ENCODE measurements around the gene POLD4. TPM values are rescaled to one million over a fixed set of nuclear protein-coding genes. Genes with fewer than 3 reads are reported as not detected.

The POLD4 gene
- total and polyA plus RNA-seq, 2 of the 13 experiments (the other 11 are each of a cell fraction or from before 2014, with no cell fraction given) = 10.5 to 27.4 TPM

DNA sequence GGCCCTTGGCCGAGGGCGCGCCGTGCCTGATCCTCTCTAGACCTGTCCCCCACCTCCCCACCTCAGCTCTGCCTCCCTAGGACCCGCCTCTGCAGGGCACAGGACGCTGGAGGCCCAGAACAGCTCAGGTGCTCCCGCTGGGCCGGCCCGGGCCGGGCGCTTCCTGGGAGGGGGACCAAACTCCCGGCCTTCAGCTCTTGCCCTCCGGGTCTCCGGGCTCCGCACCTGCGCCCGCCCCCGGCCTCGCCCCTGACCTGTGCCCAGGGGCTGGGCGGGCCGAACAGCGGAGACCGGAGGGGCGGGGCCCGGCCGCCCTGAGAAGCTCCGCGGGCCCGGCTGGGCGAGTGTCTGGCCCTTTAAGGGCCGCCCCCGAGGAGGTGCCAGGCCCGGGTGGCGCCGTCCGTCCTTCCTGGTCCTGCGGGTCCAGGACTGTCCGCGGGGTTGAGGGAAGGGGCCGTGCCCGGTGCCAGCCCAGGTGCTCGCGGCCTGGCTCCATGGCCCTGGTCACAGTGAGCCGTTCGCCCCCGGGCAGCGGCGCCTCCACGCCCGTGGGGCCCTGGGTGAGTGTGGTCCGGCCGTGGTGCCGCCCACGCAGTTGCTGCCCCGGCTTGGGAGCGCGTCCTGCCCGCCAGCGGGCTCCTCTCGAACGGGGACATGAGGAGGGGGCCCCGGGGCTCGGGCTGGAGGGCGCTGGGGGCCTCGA is 50.1 kb downstream of the POLD4 start, which contains the start of gene SSH3 (continued):
- TF ChIP-seq FOSL1 (CRISPR knock-in tag; IDR thresholded peaks at IDR 0.05; ENCODE audit: borderline replicate concordance) (peak; percentile 26; the same call in 1 of the 2 replicates), RARG (CRISPR knock-in tag; IDR thresholded peaks at IDR 0.05; ENCODE audit: low read depth) (no peak), SP2 (CRISPR knock-in tag; IDR thresholded peaks at IDR 0.05) (no peak), ZNF441 (CRISPR knock-in tag; IDR thresholded peaks at IDR 0.05; ENCODE audit: borderline replicate concordance) (no peak), MTF1 (CRISPR knock-in tag; IDR thresholded peaks at IDR 0.05) (peak; percentile 1; the same call in 1 of the 2 replicates), ZNF468 (CRISPR knock-in tag; IDR thresholded peaks at IDR 0.05) (0 out of 2 replicates have a peak, but pooled peaks have one; percentile 18)
- TF ChIP-seq, protein P1, sequence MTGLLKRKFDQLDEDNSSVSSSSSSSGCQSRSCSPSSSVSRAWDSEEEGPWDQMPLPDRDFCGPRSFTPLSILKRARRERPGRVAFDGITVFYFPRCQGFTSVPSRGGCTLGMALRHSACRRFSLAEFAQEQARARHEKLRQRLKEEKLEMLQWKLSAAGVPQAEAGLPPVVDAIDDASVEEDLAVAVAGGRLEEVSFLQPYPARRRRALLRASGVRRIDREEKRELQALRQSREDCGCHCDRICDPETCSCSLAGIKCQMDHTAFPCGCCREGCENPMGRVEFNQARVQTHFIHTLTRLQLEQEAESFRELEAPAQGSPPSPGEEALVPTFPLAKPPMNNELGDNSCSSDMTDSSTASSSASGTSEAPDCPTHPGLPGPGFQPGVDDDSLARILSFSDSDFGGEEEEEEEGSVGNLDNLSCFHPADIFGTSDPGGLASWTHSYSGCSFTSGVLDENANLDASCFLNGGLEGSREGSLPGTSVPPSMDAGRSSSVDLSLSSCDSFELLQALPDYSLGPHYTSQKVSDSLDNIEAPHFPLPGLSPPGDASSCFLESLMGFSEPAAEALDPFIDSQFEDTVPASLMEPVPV (CRISPR knock-in tag; IDR thresholded peaks at IDR 0.05) = no peak
- TF ChIP-seq, protein P2, sequence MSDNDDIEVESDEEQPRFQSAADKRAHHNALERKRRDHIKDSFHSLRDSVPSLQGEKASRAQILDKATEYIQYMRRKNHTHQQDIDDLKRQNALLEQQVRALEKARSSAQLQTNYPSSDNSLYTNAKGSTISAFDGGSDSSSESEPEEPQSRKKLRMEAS (IDR thresholded peaks at IDR 0.05) = peak; percentile 43
- TF ChIP-seq, protein P3, sequence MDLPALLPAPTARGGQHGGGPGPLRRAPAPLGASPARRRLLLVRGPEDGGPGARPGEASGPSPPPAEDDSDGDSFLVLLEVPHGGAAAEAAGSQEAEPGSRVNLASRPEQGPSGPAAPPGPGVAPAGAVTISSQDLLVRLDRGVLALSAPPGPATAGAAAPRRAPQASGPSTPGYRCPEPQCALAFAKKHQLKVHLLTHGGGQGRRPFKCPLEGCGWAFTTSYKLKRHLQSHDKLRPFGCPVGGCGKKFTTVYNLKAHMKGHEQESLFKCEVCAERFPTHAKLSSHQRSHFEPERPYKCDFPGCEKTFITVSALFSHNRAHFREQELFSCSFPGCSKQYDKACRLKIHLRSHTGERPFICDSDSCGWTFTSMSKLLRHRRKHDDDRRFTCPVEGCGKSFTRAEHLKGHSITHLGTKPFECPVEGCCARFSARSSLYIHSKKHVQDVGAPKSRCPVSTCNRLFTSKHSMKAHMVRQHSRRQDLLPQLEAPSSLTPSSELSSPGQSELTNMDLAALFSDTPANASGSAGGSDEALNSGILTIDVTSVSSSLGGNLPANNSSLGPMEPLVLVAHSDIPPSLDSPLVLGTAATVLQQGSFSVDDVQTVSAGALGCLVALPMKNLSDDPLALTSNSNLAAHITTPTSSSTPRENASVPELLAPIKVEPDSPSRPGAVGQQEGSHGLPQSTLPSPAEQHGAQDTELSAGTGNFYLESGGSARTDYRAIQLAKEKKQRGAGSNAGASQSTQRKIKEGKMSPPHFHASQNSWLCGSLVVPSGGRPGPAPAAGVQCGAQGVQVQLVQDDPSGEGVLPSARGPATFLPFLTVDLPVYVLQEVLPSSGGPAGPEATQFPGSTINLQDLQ (CRISPR knock-in tag; IDR thresholded peaks at IDR 0.05) = peak; percentile 56; the same call in 1 of the 2 replicates
- TF ChIP-seq, protein P4, sequence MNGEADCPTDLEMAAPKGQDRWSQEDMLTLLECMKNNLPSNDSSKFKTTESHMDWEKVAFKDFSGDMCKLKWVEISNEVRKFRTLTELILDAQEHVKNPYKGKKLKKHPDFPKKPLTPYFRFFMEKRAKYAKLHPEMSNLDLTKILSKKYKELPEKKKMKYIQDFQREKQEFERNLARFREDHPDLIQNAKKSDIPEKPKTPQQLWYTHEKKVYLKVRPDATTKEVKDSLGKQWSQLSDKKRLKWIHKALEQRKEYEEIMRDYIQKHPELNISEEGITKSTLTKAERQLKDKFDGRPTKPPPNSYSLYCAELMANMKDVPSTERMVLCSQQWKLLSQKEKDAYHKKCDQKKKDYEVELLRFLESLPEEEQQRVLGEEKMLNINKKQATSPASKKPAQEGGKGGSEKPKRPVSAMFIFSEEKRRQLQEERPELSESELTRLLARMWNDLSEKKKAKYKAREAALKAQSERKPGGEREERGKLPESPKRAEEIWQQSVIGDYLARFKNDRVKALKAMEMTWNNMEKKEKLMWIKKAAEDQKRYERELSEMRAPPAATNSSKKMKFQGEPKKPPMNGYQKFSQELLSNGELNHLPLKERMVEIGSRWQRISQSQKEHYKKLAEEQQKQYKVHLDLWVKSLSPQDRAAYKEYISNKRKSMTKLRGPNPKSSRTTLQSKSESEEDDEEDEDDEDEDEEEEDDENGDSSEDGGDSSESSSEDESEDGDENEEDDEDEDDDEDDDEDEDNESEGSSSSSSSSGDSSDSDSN (CRISPR knock-in tag; IDR thresholded peaks at IDR 0.05) = peak; percentile 50; the same call in 1 of the 2 replicates
- TF ChIP-seq, protein P5, sequence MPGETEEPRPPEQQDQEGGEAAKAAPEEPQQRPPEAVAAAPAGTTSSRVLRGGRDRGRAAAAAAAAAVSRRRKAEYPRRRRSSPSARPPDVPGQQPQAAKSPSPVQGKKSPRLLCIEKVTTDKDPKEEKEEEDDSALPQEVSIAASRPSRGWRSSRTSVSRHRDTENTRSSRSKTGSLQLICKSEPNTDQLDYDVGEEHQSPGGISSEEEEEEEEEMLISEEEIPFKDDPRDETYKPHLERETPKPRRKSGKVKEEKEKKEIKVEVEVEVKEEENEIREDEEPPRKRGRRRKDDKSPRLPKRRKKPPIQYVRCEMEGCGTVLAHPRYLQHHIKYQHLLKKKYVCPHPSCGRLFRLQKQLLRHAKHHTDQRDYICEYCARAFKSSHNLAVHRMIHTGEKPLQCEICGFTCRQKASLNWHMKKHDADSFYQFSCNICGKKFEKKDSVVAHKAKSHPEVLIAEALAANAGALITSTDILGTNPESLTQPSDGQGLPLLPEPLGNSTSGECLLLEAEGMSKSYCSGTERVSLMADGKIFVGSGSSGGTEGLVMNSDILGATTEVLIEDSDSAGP (CRISPR knock-in tag; IDR thresholded peaks at IDR 0.05; ENCODE audit: borderline replicate concordance) = peak; percentile 100
- TF ChIP-seq, protein P6, sequence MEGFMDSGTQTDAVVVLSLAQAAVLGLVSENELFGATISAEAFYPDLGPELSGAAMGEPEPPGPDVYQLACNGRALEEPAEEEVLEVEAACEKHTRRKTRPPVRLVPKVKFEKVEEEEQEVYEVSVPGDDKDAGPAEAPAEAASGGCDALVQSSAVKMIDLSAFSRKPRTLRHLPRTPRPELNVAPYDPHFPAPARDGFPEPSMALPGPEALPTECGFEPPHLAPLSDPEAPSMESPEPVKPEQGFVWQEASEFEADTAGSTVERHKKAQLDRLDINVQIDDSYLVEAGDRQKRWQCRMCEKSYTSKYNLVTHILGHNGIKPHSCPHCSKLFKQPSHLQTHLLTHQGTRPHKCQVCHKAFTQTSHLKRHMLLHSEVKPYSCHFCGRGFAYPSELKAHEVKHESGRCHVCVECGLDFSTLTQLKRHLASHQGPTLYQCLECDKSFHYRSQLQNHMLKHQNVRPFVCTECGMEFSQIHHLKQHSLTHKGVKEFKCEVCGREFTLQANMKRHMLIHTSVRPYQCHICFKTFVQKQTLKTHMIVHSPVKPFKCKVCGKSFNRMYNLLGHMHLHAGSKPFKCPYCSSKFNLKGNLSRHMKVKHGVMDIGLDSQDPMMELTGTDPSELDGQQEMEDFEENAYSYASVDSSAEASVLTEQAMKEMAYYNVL (CRISPR knock-in tag; IDR thresholded peaks at IDR 0.05; ENCODE audit: borderline replicate concordance) = peak; percentile 15; the same call in 1 of the 2 replicates
- TF ChIP-seq, protein P7, sequence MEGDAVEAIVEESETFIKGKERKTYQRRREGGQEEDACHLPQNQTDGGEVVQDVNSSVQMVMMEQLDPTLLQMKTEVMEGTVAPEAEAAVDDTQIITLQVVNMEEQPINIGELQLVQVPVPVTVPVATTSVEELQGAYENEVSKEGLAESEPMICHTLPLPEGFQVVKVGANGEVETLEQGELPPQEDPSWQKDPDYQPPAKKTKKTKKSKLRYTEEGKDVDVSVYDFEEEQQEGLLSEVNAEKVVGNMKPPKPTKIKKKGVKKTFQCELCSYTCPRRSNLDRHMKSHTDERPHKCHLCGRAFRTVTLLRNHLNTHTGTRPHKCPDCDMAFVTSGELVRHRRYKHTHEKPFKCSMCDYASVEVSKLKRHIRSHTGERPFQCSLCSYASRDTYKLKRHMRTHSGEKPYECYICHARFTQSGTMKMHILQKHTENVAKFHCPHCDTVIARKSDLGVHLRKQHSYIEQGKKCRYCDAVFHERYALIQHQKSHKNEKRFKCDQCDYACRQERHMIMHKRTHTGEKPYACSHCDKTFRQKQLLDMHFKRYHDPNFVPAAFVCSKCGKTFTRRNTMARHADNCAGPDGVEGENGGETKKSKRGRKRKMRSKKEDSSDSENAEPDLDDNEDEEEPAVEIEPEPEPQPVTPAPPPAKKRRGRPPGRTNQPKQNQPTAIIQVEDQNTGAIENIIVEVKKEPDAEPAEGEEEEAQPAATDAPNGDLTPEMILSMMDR (CRISPR knock-in tag; IDR thresholded peaks at IDR 0.05) = 0 out of 2 replicates have a peak, but pooled peaks have one; percentile 5
